Body of pancreas (tissue), 4 donors: ENCODE data around the gene AKT1. TPM values are rescaled to one million over a fixed set of nuclear protein-coding genes. Genes with fewer than 3 reads are reported as not detected.

Experiments used
- ATAC-seq: fragments of 150-250 bp; one replicate; pipeline ENCODE4 v1.9.1; 2016
- DNase-seq, 4 donors: peaks; one replicate each; pipeline ENCODE4 v3.0.0-alpha.2; 2019
- H3K27ac ChIP-seq, 4 donors: fragments of 200-600 bp; sonication (generic); 1 replicate in 3 of 4; 2 replicates in 1 of 4; pipeline versions ENCODE4 v1.5.1 to v1.6.1; 2016 to 2019; ENCODE audit warnings: mild to moderate bottlenecking in 1 of 4, mixed read lengths in 1 of 4, moderate library complexity in 1 of 4
- H3K27me3 ChIP-seq, 2 donors: fragments of 200-600 bp; sonication (generic); one replicate each; pipeline ENCODE4 v1.6.0; 2016; ENCODE audit warnings: mild to moderate bottlenecking in 1 of 2
- H3K36me3 ChIP-seq, 2 donors: fragments of 200-600 bp; sonication (generic); replicated peaks in 1 of 2; 2 replicates each; pipeline ENCODE4 v1.5.1; 2016; ENCODE audit warnings: low read depth in 2 of 2; ENCODE audit not compliant: insufficient read depth in 1 of 2
- H3K4me1 ChIP-seq: fragments of 200-600 bp; sonication (generic); one replicate; pipeline ENCODE4 v1.6.0; 2016
- H3K4me3 ChIP-seq, 2 donors: fragments of 200-600 bp; sonication (generic); 1 replicate in 1 of 2; 2 replicates in 1 of 2; pipeline ENCODE4 v1.5.1; 2016 to 2019
- H3K9me3 ChIP-seq, 3 donors: fragments of 200-600 bp; sonication (generic); 1 replicate in 2 of 3; 2 replicates in 1 of 3; pipeline ENCODE4 v1.5.1; 2016
- CTCF ChIP-seq, 7 experiments: fragments of 450-650 bp in 4 of 7; fragments of 200-600 bp in 3 of 7; sonication (generic) in 3 of 7; IDR thresholded peaks; one replicate each; pipeline ENCODE4 v1.5.1; 2016 to 2019; ENCODE audit warnings: antibody characterized with exemption in 7 of 7
- POLR2A ChIP-seq, 3 donors: fragments of 450-650 bp; IDR thresholded peaks; one replicate each; pipeline ENCODE4 v1.6.1; 2016; ENCODE audit warnings: antibody characterized with exemption in 3 of 3, mild to moderate bottlenecking in 2 of 3
- WGBS, 2 donors: methylation state at CpG; one replicate each; pipeline ENCODE4 v1.1.5; 2017; 5-methylcytosine and 5-hydroxymethylcytosine counted together
- intact Hi-C: fragments of 100-400 bp; cut with DNase I; formaldehyde crosslinking; loops from one replicate; pipeline ENCODE4 v1.15.1; 2023
- total RNA-seq, 2 donors: library from RNA; depleted of rRNA; stranded (reverse); fragments of >200 nt; gene quantifications; one replicate each; pipeline ENCODE4 v1.1.0, GENCODE V29; 2016

Gene AKT1
- total RNA-seq, 2 donors from 2014 or later = 74.2 to 151 TPM

- H3K27ac ChIP-seq = peak overlapping the region in 2 of 4 donors; percentile 45 to 69
- ATAC-seq = no peak
- WGBS, 2 donors = 76 to 85% methylated on average over 12 to 19 of the region's 19 CpGs
- DNase-seq = no peak
- H3K9me3 ChIP-seq = no peaks in the 10 kb centered on the region
- intact Hi-C loops = no loop called here
- TF ChIP-seq CTCF (IDR thresholded peaks at IDR 0.05) = no peak
- TF ChIP-seq POLR2A (IDR thresholded peaks at IDR 0.05) = no peak
- H3K4me1 ChIP-seq = peaks cover 45% of the 10 kb centered on the region
- H3K4me3 ChIP-seq = no peak overlapping the region
- H3K36me3 ChIP-seq = no peaks in the 10 kb centered on the region
- no peaks in the 10 kb centered on the region for H3K27me3 ChIP-seq
Measured at GRCh38 chr14:104757681-104758392, 37.7 kb downstream of the AKT1 start.

GRCh38 chr14:104757238-104757585, 38.3 kb downstream of the AKT1 start:
- intact Hi-C loops = no loop called here
- TF ChIP-seq POLR2A (IDR thresholded peaks at IDR 0.05) (no peak), CTCF (IDR thresholded peaks at IDR 0.05) (no peak)
- H3K4me1 ChIP-seq = peaks cover 47% of the 10 kb centered on the region
- peak overlapping the region in 3 of 4 donors; percentile 45 to 69 (median 65) for H3K27ac ChIP-seq
- H3K9me3 ChIP-seq = no peaks in the 10 kb centered on the region
- 33 to 65% methylated on average over 3 to 10 of the region's 10 CpGs for WGBS, 2 donors
- ATAC-seq (no peak), DNase-seq (no peak)
- H3K27me3 ChIP-seq = no peaks in the 10 kb centered on the region
- H3K4me3 ChIP-seq = no peak overlapping the region
- no peaks in the 10 kb centered on the region for H3K36me3 ChIP-seq

GRCh38 chr14:104756477-104757237, 38.9 kb downstream of the AKT1 start:
- Histone ChIP-seq H3K27ac (peak overlapping the region in 3 of 4 donors; percentile 54 to 69 (median 65)), H3K36me3 (no peaks in the 10 kb centered on the region), H3K4me1 (peaks cover 51% of the 10 kb centered on the region), H3K27me3 (no peaks in the 10 kb centered on the region), H3K9me3 (no peaks in the 10 kb centered on the region), H3K4me3 (no peak overlapping the region)
- intact Hi-C loops = no loop called here
- no peak for DNase-seq
- ATAC-seq = no peak
- TF ChIP-seq POLR2A (IDR thresholded peaks at IDR 0.05) (no peak), CTCF (IDR thresholded peaks at IDR 0.05) (no peak)
- 56 to 63% methylated on average over 5 to 27 of the region's 27 CpGs for WGBS, 2 donors

- intact Hi-C loops = no loop called here
- Histone ChIP-seq H3K4me3 (no peak overlapping the region), H3K27ac (peak overlapping the region; percentile 54 to 94 (median 67)), H3K27me3 (no peaks in the 10 kb centered on the region), H3K36me3 (no peaks in the 10 kb centered on the region), H3K9me3 (no peaks in the 10 kb centered on the region), H3K4me1 (peaks cover 51% of the 10 kb centered on the region)
- no peak for TF ChIP-seq CTCF (IDR thresholded peaks at IDR 0.05)
- TF ChIP-seq POLR2A (IDR thresholded peaks at IDR 0.05) = no peak
- DNase-seq (peak; percentile 56 to 88 (median 81)), ATAC-seq (no peak)
- 30 to 40% methylated on average over 1 to 11 of the region's 11 CpGs for WGBS, 2 donors
Measured at GRCh38 chr14:104755621-104756020, 39.9 kb downstream of the AKT1 start.
